HUES6 (cell line): ENCODE measurements around the gene MAGEC2.

Experiments used
- H3K27ac ChIP-seq: 2 replicates; pipeline ENCODE4 v1.7.0; 2013; ENCODE audit warnings: low read depth, mild to moderate bottlenecking, low read length, inconsistent platforms
- H3K27me3 ChIP-seq: 2 replicates; pipeline ENCODE4 v1.6.1; 2013; ENCODE audit warnings: low read length; ENCODE audit not compliant: control insufficient read depth, insufficient read depth
- H3K36me3 ChIP-seq: 2 replicates; pipeline ENCODE4 v1.6.1; 2013; ENCODE audit warnings: low read length; ENCODE audit not compliant: control insufficient read depth, insufficient read depth
- H3K4me1 ChIP-seq: 2 replicates; pipeline ENCODE4 v1.6.1; 2013; ENCODE audit warnings: low read length; ENCODE audit not compliant: control insufficient read depth, insufficient read depth
- H3K4me3 ChIP-seq: 2 replicates; pipeline ENCODE4 v1.5.1; 2013; ENCODE audit warnings: low read depth, low read length
- H3K9ac ChIP-seq: one replicate; pipeline ENCODE4 v1.6.1; 2013; ENCODE audit warnings: mild to moderate bottlenecking, low read length
- H3K9me3 ChIP-seq: 2 replicates; pipeline ENCODE4 v1.6.1; 2013; ENCODE audit warnings: low read depth, low read length; ENCODE audit not compliant: control insufficient read depth, insufficient read depth

The MAGEC2 gene, protein sequence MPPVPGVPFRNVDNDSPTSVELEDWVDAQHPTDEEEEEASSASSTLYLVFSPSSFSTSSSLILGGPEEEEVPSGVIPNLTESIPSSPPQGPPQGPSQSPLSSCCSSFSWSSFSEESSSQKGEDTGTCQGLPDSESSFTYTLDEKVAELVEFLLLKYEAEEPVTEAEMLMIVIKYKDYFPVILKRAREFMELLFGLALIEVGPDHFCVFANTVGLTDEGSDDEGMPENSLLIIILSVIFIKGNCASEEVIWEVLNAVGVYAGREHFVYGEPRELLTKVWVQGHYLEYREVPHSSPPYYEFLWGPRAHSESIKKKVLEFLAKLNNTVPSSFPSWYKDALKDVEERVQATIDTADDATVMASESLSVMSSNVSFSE

DNA sequence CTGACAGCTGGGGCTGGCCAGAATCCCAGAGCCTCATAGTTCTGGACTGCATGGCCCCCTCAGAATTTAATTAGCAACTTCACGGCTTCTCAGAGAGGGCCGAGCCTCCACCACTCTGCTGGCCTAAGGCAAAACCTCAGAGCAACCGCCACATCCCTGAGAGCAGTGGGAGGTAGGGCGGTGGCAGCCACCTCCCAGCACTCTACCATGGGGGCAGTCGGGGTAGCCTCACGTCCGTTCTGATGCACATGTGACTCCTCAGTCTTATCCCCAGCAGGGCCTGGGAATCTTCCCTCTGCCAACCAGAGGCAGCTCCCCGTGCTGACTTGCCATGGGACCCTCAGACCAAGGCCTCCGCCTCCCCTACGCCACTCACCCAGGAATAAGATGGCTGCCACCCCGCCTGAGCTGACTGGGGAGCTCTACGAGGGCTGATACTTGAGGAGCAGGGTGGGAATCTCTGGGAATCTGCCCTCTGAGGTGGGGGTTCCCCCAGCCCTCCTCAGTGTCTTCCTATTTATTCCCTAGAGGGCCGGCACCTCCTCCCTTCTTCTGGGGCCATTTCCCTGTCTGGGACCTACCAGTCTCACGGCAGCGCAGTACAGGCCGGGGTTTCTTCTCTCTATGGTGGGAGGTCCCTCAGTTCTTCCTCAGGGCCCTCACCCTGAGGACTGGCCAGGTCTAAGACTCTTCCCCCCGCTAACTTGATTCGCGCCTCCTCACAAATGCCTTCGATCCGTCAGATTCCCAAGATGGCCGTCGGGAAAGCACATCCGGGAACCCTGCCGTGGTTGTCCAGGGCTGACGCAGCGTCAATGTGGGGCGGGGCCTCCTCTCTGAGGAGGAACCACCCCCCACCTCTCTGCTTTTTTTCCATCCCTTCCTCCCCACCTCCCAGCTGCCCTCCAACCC is at the start of gene MAGEC2:
TSS of gene MAGEC2 (minus strand) at position 769 of the 912 bp plus-strand sequence. CDS start 1,303 bp downstream, outside the sequence.
- Histone ChIP-seq H3K36me3 (no peaks in the 10 kb centered on the region), H3K9me3 (peaks cover 15% of the 10 kb centered on the region), H3K27ac (no peak within 1 kb of the TSS), H3K4me3 (no peak within 1 kb of the TSS), H3K9ac (no peak within 1 kb of the TSS), H3K4me1 (no peaks in the 10 kb centered on the region), H3K27me3 (no peaks in the 10 kb centered on the region; the same call in 1 of the 2 replicates)

- no peaks in the 10 kb centered on the region for H3K27me3 ChIP-seq
- H3K27ac ChIP-seq = no peak overlapping the region
- no peaks in the 10 kb centered on the region for H3K36me3 ChIP-seq
- no peak overlapping the region for H3K9ac ChIP-seq
- H3K9me3 ChIP-seq = peaks cover 28% of the 10 kb centered on the region
- H3K4me3 ChIP-seq = no peak overlapping the region
- no peaks in the 10 kb centered on the region for H3K4me1 ChIP-seq
These were observed 46.6 kb upstream of the MAGEC2 start for GRCh38 chrX:142251680-142252079.

- H3K4me1 ChIP-seq = no peaks in the 10 kb centered on the region
- no peaks in the 10 kb centered on the region for H3K36me3 ChIP-seq
- H3K9ac ChIP-seq = no peak overlapping the region
- H3K4me3 ChIP-seq = no peak overlapping the region
- peaks cover 28% of the 10 kb centered on the region for H3K9me3 ChIP-seq
- H3K27ac ChIP-seq = no peak overlapping the region
- no peaks in the 10 kb centered on the region for H3K27me3 ChIP-seq
These were observed 46.1 kb upstream of the MAGEC2 start for GRCh38 chrX:142251202-142251601.

- H3K27me3 ChIP-seq = no peaks in the 10 kb centered on the region
These were observed 45.4 kb upstream of the MAGEC2 start for GRCh38 chrX:142250502-142250901.

DNA sequence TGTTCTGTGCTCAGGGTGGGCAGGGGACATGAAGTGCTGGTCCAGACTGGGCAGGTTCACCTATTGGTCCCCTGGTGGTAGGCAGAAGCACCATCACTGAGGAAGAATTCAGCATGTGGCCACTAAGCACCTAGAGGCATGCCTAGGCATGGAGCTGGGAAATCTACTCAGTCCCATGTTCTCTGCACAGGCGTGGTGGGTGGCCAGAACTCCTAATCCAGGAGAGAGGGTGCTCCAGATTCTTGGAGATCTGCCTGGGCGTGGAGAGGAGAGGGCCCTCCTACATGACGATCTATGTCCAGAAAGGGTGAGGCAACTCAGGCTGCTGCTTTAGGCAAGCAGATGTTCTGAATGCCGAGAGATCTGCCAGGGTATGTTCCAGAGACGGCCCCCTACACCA is 44.6 kb upstream of the MAGEC2 start:
- Histone ChIP-seq H3K36me3 (no peaks in the 10 kb centered on the region), H3K4me3 (no peak overlapping the region), H3K9me3 (peaks cover 33% of the 10 kb centered on the region), H3K9ac (no peak overlapping the region), H3K27me3 (no peaks in the 10 kb centered on the region), H3K4me1 (no peaks in the 10 kb centered on the region), H3K27ac (no peak overlapping the region)

More at GRCh38 chrX:142250502-142250901, 45.4 kb upstream of the MAGEC2 start:
- Histone ChIP-seq H3K9me3 (peaks cover 28% of the 10 kb centered on the region), H3K4me3 (no peak overlapping the region), H3K27ac (no peak overlapping the region), H3K36me3 (no peaks in the 10 kb centered on the region), H3K9ac (no peak overlapping the region), H3K4me1 (no peaks in the 10 kb centered on the region)

- peaks cover 13% of the 10 kb centered on the region for H3K9me3 ChIP-seq
- H3K9ac ChIP-seq = no peak overlapping the region
- no peaks in the 10 kb centered on the region for H3K4me1 ChIP-seq
- H3K4me3 ChIP-seq = no peak overlapping the region
- H3K27ac ChIP-seq = no peak overlapping the region
- H3K27me3 ChIP-seq = no peaks in the 10 kb centered on the region
- H3K36me3 ChIP-seq = no peaks in the 10 kb centered on the region
These were observed 39.5 kb upstream of the MAGEC2 start for GRCh38 chrX:142244568-142244967.

GRCh38 chrX:142238536-142238935 is 33.4 kb upstream of the MAGEC2 start:
- no peak overlapping the region for H3K4me3 ChIP-seq
- peaks cover 6% of the 10 kb centered on the region; the same call in 1 of the 2 replicates for H3K4me1 ChIP-seq
- H3K9me3 ChIP-seq = peaks cover 42% of the 10 kb centered on the region
- H3K36me3 ChIP-seq = no peaks in the 10 kb centered on the region
- no peak overlapping the region for H3K27ac ChIP-seq
- H3K9ac ChIP-seq = no peak overlapping the region
- no peaks in the 10 kb centered on the region for H3K27me3 ChIP-seq

- Histone ChIP-seq H3K27me3 (no peaks in the 10 kb centered on the region), H3K4me1 (peaks cover 6% of the 10 kb centered on the region), H3K27ac (peak overlapping the region; percentile 82; the same call in 1 of the 2 replicates), H3K9ac (no peak overlapping the region), H3K4me3 (no peak overlapping the region), H3K9me3 (peaks cover 53% of the 10 kb centered on the region), H3K36me3 (peaks cover 2% of the 10 kb centered on the region; the same call in 1 of the 2 replicates)
These were observed 28.3 kb upstream of the MAGEC2 start for GRCh38 chrX:142233400-142233799.

DNA sequence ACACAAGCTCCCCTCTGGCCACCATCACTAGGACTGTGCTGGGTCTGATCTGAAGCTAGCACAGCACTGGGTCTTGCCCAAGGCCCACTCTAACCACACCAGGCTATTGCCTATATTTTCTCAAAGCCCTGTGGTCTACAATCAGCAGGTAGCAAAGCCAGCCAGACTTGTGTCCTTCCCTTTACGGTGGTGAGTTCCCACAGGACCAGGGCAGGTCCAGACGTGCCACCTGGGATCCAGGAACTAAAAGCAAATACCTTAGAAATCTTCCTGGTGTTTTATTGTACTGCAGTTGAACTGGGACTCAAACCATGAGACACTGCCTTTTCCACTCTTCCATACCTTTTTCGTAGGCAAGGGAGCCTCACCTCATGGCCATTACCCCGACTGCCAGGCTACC is 9.0 kb upstream of the MAGEC2 start:
- Histone ChIP-seq H3K4me1 (no peaks in the 10 kb centered on the region), H3K9ac (no peak overlapping the region), H3K9me3 (peaks cover 5% of the 10 kb centered on the region; the same call in 1 of the 2 replicates), H3K36me3 (no peaks in the 10 kb centered on the region), H3K27ac (no peak overlapping the region), H3K27me3 (no peaks in the 10 kb centered on the region), H3K4me3 (no peak overlapping the region)

GRCh38 chrX:142201113-142201512 is 4.0 kb downstream of the MAGEC2 start:
- H3K27ac ChIP-seq = no peak overlapping the region
- no peak overlapping the region for H3K4me3 ChIP-seq
- no peak overlapping the region for H3K9ac ChIP-seq
- H3K9me3 ChIP-seq = peaks cover 15% of the 10 kb centered on the region
- H3K27me3 ChIP-seq = no peaks in the 10 kb centered on the region; the same call in 1 of the 2 replicates
- no peaks in the 10 kb centered on the region for H3K36me3 ChIP-seq
- H3K4me1 ChIP-seq = no peaks in the 10 kb centered on the region

DNA sequence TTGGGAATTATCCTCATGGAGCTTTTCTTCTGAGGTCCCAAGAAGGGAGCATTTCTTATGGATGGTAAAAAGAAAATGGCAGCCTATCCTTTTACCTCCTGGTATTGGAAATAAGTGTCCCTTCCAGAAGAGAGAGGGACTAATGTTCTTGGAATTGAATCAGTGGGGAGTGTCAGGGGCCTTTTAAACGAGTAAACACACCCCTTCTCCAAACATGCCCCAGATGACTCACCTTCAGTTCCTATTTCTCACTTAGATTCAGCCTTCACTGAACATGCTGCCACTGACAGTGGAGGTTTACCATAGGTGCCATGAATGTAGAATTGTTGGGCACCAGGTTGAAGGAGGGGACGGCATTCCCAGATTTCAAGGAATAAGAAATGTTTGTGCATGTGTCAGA is 19.0 kb downstream of the MAGEC2 start:
- Histone ChIP-seq H3K9me3 (no peaks in the 10 kb centered on the region), H3K27me3 (no peaks in the 10 kb centered on the region; the same call in 1 of the 2 replicates), H3K9ac (no peak overlapping the region), H3K4me3 (no peak overlapping the region), H3K27ac (no peak overlapping the region), H3K4me1 (no peaks in the 10 kb centered on the region), H3K36me3 (no peaks in the 10 kb centered on the region)
